HEK293 (cell line): ENCODE data around the gene ELAVL1.

Source experiments
- CTCF ChIA-PET: fragments of 350-600 bp; formaldehyde crosslinking; extraction: SDS; loops from one replicate; lab custom pipeline; 2021; ENCODE audit warnings: antibody characterized with exemption; lab: Yijun Ruan, JAX
- POLR2A ChIA-PET: fragments of 300-600 bp; formaldehyde crosslinking; extraction: SDS; loops from one replicate; lab custom pipeline; 2020; ENCODE audit warnings: antibody characterized with exemption, inconsistent platforms; lab: Yijun Ruan, JAX
- H3K27ac ChIP-seq: fragments of 200-500 bp; sonication (Bioruptor generic); 2 replicates; pipeline ENCODE4 v1.5.1; 2014; ENCODE audit warnings: low read depth, low read length, control low read depth, inconsistent platforms; ENCODE audit errors: extremely low read depth
- H3K36me3 ChIP-seq, 2 experiments: fragments of 200-500 bp in 1 of 2; sonication (Bioruptor generic) in 1 of 2; 1 replicate in 1 of 2; 2 replicates in 1 of 2; pipeline ENCODE4 v1.5.1; 2014 to 2017; ENCODE audit warnings: inconsistent platforms in 2 of 2, low read length in 2 of 2; ENCODE audit not compliant: control insufficient read depth in 2 of 2, insufficient read depth in 1 of 2
- H3K4me1 ChIP-seq: fragments of 200-500 bp; sonication (Bioruptor generic); 2 replicates; pipeline ENCODE4 v1.5.1; 2014; ENCODE audit warnings: mild to moderate bottlenecking, low read length, inconsistent platforms; ENCODE audit not compliant: control insufficient read depth, insufficient read depth
- H3K4me3 ChIP-seq: 2 replicates; pipeline ENCODE4 v1.5.1; 2011; ENCODE audit warnings: low read depth, mild to moderate bottlenecking, control low read depth, low read length, moderate library complexity
- H3K9me3 ChIP-seq: fragments of 200-500 bp; sonication (Bioruptor generic); 2 replicates; pipeline ENCODE4 v1.5.1; 2014; ENCODE audit warnings: low read depth, low read length, inconsistent platforms; ENCODE audit not compliant: control insufficient read depth, insufficient read depth
- EGR2 ChIP-seq: fragments of 450-650 bp; formaldehyde crosslinking; IDR thresholded peaks from 2 replicates; pipeline ENCODE4 v1.5.1; 2016; ENCODE audit warnings: low read depth, missing biosample characterization, missing genetic modification characterization
- GLI2 ChIP-seq: fragments of 450-650 bp; formaldehyde crosslinking; IDR thresholded peaks from 2 replicates; pipeline ENCODE4; 2017; ENCODE audit warnings: missing biosample characterization, missing genetic modification characterization, low read depth, borderline replicate concordance
- GLIS1 ChIP-seq: fragments of 450-650 bp; formaldehyde crosslinking; IDR thresholded peaks from 2 replicates; pipeline ENCODE4 v1.5.1; 2016; ENCODE audit warnings: missing biosample characterization, missing genetic modification characterization
- HIC1 ChIP-seq: fragments of 450-650 bp; formaldehyde crosslinking; IDR thresholded peaks from 2 replicates; pipeline ENCODE4 v1.5.1; 2016; ENCODE audit warnings: missing biosample characterization, missing genetic modification characterization
- KLF7 ChIP-seq: fragments of 450-650 bp; formaldehyde crosslinking; IDR thresholded peaks from 2 replicates; pipeline ENCODE4 v1.5.1; 2016; ENCODE audit warnings: missing biosample characterization, missing genetic modification characterization, borderline replicate concordance
- PRDM4 ChIP-seq: fragments of 450-650 bp; formaldehyde crosslinking; IDR thresholded peaks from 2 replicates; pipeline ENCODE4 v1.5.1; 2017; ENCODE audit warnings: missing biosample characterization, missing genetic modification characterization
- SCRT2 ChIP-seq: fragments of 450-650 bp; formaldehyde crosslinking; IDR thresholded peaks from 2 replicates; pipeline ENCODE4 v1.5.1; 2016; ENCODE audit warnings: missing biosample characterization, missing genetic modification characterization
- SP2 ChIP-seq: fragments of 450-650 bp; formaldehyde crosslinking; IDR thresholded peaks from 2 replicates; pipeline ENCODE4 v1.5.1; 2016; ENCODE audit warnings: missing biosample characterization, missing genetic modification characterization
- ZFHX2 ChIP-seq: fragments of 450-650 bp; formaldehyde crosslinking; conservative IDR thresholded peaks from 2 replicates; pipeline ENCODE4 v1.5.1; 2016; ENCODE audit warnings: missing biosample characterization, missing genetic modification characterization
- ZNF121 ChIP-seq: fragments of 450-650 bp; formaldehyde crosslinking; IDR thresholded peaks from 2 replicates; pipeline ENCODE4 v1.5.1; 2016; ENCODE audit warnings: missing biosample characterization, missing genetic modification characterization
- ZNF174 ChIP-seq: fragments of 450-650 bp; formaldehyde crosslinking; IDR thresholded peaks from 2 replicates; pipeline ENCODE4 v1.5.0; 2017; ENCODE audit warnings: missing biosample characterization, mild to moderate bottlenecking, missing genetic modification characterization
- ZNF24 ChIP-seq: fragments of 450-650 bp; formaldehyde crosslinking; IDR thresholded peaks from 2 replicates; pipeline ENCODE4 v1.5.1; 2016; ENCODE audit warnings: missing biosample characterization, missing genetic modification characterization
- ZNF341 ChIP-seq: fragments of 450-650 bp; formaldehyde crosslinking; IDR thresholded peaks from 2 replicates; pipeline ENCODE4; 2016; ENCODE audit warnings: low read depth, missing biosample characterization, missing genetic modification characterization
- ZNF544 ChIP-seq: fragments of 450-650 bp; formaldehyde crosslinking; IDR thresholded peaks from 2 replicates; pipeline ENCODE4 v1.5.0; 2017; ENCODE audit warnings: missing biosample characterization, missing genetic modification characterization
- ZNF580 ChIP-seq: fragments of 450-650 bp; formaldehyde crosslinking; IDR thresholded peaks from 2 replicates; pipeline ENCODE4 v1.5.1; 2016; ENCODE audit warnings: missing biosample characterization, missing genetic modification characterization
- ZNF624 ChIP-seq: fragments of 450-650 bp; formaldehyde crosslinking; IDR thresholded peaks from 2 replicates; pipeline ENCODE4 v1.5.1; 2017; ENCODE audit warnings: missing biosample characterization, missing genetic modification characterization
- ZNF677 ChIP-seq: fragments of 450-650 bp; IDR thresholded peaks from 2 replicates; pipeline ENCODE4 v1.5.0; 2018; ENCODE audit warnings: missing biosample characterization, mild to moderate bottlenecking, missing genetic modification characterization, moderate library complexity
- ZNF707 ChIP-seq: fragments of 450-650 bp; formaldehyde crosslinking; IDR thresholded peaks from 2 replicates; pipeline ENCODE4 v1.5.1; 2016; ENCODE audit warnings: missing biosample characterization, missing genetic modification characterization
- TF ChIP-seq, protein P1 (sequence below): fragments of 450-650 bp; formaldehyde crosslinking; IDR thresholded peaks from 2 replicates; pipeline ENCODE4 v1.5.1; 2016; ENCODE audit warnings: missing biosample characterization, missing genetic modification characterization, borderline replicate concordance

Gene ELAVL1

DNA sequence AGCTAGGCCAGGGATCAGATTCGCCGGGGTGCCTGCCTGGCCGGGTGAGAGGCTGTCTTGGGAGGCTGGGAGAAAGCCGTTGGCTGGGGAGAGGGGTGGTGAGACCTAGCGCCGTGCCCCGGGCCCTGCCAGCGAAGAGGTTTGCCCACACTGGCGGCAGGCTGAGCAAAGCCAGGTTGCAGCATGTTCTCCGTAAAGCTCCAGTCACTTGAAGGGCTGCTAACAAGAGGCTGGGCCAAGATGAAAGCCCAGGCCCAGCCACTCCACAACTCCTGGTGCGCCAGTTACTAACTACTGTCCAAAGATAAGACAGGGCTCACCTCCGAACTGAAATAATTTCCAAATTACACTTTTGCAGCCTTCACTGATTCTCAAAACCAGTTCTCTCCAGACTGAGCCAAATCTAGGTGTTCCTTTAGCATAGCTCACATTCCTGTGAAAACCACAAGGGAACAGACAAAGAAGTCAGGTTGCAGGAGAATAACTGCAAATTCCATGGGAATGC, 16.3 kb downstream of the ELAVL1 start:
- H3K4me1 ChIP-seq: no peaks in the 10 kb centered on the region; the same call in 1 of the 2 replicates
- no peak overlapping the region for H3K27ac ChIP-seq
- POLR2A ChIA-PET: interaction anchor here (1.2 kb wide), 1 partner anchor 17 kb away, joined by 5 read pairs; no protein-coding TSS in a partner anchor
- TF ChIP-seq ZNF341 (tag by site-specific recombination): no peak
- TF ChIP-seq HIC1 (tag by site-specific recombination): no peak
- no peak for TF ChIP-seq ZNF677 (tag by site-specific recombination)
- TF ChIP-seq ZNF707 (tag by site-specific recombination): no peak
- no peak for TF ChIP-seq KLF7 (tag by site-specific recombination)
- TF ChIP-seq ZNF544: no peak
- TF ChIP-seq, all 188 proteins: peak for 0
- H3K4me3 ChIP-seq: no peak overlapping the region
- CTCF ChIA-PET: interaction anchor here (0.6 to 2.9 kb wide), 3 partner anchors 13 to 258 kb away, joined by 3 to 20 read pairs (median 4); no protein-coding TSS in a partner anchor
- no peaks in the 10 kb centered on the region for H3K9me3 ChIP-seq
- peaks cover 26 to 90% of the 10 kb centered on the region in 2 experiments for H3K36me3 ChIP-seq

- no peaks in the 10 kb centered on the region for H3K9me3 ChIP-seq
- H3K27ac ChIP-seq: no peak overlapping the region
- no peak overlapping the region for H3K4me3 ChIP-seq
- peaks cover 26 to 96% of the 10 kb centered on the region in 2 experiments for H3K36me3 ChIP-seq
- ChIA-PET POLR2A (no interaction called here), CTCF (interaction anchor here (1.3 kb wide), 1 partner anchor 14 kb away, joined by 10 read pairs; no protein-coding TSS in a partner anchor)
- TF ChIP-seq GLIS1 (tag by site-specific recombination): peak; percentile 45; the same call in 1 of the 2 replicates
- peak; percentile 72 for TF ChIP-seq EGR2 (tag by site-specific recombination)
- 0 out of 2 replicates have a peak, but pooled peaks have one; percentile 8 for TF ChIP-seq SP2 (tag by site-specific recombination)
- peak; percentile 74 for TF ChIP-seq ZFHX2 (tag by site-specific recombination)
- TF ChIP-seq, protein P1, sequence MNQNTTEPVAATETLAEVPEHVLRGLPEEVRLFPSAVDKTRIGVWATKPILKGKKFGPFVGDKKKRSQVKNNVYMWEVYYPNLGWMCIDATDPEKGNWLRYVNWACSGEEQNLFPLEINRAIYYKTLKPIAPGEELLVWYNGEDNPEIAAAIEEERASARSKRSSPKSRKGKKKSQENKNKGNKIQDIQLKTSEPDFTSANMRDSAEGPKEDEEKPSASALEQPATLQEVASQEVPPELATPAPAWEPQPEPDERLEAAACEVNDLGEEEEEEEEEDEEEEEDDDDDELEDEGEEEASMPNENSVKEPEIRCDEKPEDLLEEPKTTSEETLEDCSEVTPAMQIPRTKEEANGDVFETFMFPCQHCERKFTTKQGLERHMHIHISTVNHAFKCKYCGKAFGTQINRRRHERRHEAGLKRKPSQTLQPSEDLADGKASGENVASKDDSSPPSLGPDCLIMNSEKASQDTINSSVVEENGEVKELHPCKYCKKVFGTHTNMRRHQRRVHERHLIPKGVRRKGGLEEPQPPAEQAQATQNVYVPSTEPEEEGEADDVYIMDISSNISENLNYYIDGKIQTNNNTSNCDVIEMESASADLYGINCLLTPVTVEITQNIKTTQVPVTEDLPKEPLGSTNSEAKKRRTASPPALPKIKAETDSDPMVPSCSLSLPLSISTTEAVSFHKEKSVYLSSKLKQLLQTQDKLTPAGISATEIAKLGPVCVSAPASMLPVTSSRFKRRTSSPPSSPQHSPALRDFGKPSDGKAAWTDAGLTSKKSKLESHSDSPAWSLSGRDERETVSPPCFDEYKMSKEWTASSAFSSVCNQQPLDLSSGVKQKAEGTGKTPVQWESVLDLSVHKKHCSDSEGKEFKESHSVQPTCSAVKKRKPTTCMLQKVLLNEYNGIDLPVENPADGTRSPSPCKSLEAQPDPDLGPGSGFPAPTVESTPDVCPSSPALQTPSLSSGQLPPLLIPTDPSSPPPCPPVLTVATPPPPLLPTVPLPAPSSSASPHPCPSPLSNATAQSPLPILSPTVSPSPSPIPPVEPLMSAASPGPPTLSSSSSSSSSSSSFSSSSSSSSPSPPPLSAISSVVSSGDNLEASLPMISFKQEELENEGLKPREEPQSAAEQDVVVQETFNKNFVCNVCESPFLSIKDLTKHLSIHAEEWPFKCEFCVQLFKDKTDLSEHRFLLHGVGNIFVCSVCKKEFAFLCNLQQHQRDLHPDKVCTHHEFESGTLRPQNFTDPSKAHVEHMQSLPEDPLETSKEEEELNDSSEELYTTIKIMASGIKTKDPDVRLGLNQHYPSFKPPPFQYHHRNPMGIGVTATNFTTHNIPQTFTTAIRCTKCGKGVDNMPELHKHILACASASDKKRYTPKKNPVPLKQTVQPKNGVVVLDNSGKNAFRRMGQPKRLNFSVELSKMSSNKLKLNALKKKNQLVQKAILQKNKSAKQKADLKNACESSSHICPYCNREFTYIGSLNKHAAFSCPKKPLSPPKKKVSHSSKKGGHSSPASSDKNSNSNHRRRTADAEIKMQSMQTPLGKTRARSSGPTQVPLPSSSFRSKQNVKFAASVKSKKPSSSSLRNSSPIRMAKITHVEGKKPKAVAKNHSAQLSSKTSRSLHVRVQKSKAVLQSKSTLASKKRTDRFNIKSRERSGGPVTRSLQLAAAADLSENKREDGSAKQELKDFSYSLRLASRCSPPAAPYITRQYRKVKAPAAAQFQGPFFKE (tag by site-specific recombination): no peak
- TF ChIP-seq, all 188 proteins: peak for 4
- no peaks in the 10 kb centered on the region; the same call in 1 of the 2 replicates for H3K4me1 ChIP-seq
Observed at GRCh38 chr19:7988307-7988706, 17.1 kb downstream of the ELAVL1 start.

DNA sequence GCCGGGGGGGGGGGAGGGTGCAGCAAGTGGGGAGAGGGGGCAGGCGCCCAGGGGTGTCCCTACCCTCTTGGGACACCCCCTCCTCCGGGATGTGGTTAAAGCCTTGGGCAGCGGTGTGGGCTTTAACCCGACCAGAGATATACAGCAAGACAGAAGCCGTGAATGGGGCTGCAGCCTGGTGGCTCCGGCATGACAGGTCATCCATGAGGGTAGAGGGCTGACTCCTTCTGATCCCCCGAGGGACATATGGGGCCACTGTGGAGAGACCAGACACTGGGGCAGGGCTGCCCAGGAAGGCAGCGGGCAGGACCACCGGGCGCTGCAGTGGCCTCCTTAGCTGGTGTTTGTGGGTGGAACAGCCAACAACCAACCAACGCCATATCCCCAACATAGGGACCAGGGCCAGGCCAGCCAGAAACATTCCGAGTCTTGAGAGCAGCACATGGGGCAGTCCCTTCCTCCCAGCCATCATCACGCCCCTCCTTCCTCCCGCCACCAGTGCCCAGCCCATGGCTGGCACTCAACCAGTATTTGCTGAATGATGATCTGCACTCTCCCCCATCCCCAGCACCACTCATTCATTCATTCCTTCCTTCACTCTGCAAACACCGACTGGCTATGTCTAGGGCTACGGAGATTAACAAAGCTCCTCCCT, 18.2 kb downstream of the ELAVL1 start:
- no peak overlapping the region for H3K27ac ChIP-seq
- H3K4me1 ChIP-seq: no peaks in the 10 kb centered on the region
- H3K4me3 ChIP-seq: no peak overlapping the region
- no peaks in the 10 kb centered on the region for H3K9me3 ChIP-seq
- peaks cover 26 to 97% of the 10 kb centered on the region in 2 experiments for H3K36me3 ChIP-seq
- POLR2A ChIA-PET: no interaction called here
- CTCF ChIA-PET: interaction anchor here (1.0 to 1.3 kb wide), 2 partner anchors 15 to 269 kb away, joined by 3 to 10 read pairs; no protein-coding TSS in a partner anchor
- TF ChIP-seq SCRT2 (tag by site-specific recombination) (no peak), ZNF174 (tag by site-specific recombination) (no peak), KLF7 (tag by site-specific recombination) (no peak), ZNF24 (tag by site-specific recombination) (no peak), ZNF580 (no peak), ZNF121 (tag by site-specific recombination) (no peak), PRDM4 (tag by site-specific recombination) (no peak), ZNF624 (tag by site-specific recombination) (no peak), GLI2 (no peak)
